Esophagus squamous epithelium (tissue), 4 donors: Measurements from ENCODE around the gene C10orf67.

Source experiments
- CTCF ChIP-seq, 6 experiments: fragments of 450-650 bp in 4 of 6; fragments of 200-600 bp in 2 of 6; sonication (generic) in 2 of 6; IDR thresholded peaks; one replicate each; pipeline ENCODE4 v1.5.1; 2016 to 2019; ENCODE audit warnings: antibody characterized with exemption in 6 of 6, mild to moderate bottlenecking in 4 of 6, moderate library complexity in 4 of 6
- POLR2A ChIP-seq, 4 donors: fragments of 450-650 bp; IDR thresholded peaks; one replicate each; pipeline ENCODE4 v1.6.1; 2017; ENCODE audit warnings: antibody characterized with exemption in 4 of 4, mild to moderate bottlenecking in 4 of 4, moderate library complexity in 3 of 4

GRCh38 chr10:23376229-23376655 lies 31.6 kb upstream of the C10orf67 start:
- TF ChIP-seq POLR2A (IDR thresholded peaks at IDR 0.05) (no peak), CTCF (IDR thresholded peaks at IDR 0.05) (no peak)
